NCI-H146 (cell line): Measurements from ENCODE around the gene TFR2.

ENCODE experiments used
- DNase-seq: peaks from one replicate; lab custom pipeline; 2025; lab: John Stamatoyannopoulos, UW

Gene TFR2

DNA sequence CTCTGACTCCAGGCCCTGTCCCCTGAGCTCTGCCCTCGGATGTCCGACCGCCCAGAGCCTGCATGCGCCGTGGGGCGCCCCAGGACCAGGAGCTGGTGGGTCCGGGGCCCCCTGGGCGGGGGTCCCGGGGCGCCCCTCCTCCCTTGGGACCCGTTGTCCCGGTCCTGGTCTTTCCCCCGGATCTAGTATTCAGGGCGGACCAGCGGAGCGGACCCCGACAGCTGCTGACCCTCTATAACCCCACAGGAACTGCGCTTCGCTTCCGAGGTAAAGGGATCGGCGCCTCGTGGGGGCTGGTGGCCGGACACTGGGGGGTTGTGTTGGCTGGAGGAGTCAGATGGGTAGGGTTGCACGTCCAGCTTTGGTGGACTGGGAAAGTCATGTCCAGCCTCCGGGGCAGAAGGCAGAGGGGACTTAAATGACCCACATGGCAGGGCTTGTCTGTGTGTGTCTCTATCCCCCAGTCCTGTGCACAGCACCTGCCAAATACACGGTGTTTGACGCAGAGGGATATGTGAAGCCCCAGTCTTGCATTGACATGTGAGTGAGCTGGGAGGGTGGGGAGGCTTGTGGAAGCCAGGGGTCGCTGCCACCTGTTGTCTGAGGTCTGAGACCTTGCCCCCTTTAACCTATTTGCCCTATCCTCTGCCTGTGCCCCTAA lies 28.5 kb downstream of the TFR2 start:
- no peak for DNase-seq

DNA sequence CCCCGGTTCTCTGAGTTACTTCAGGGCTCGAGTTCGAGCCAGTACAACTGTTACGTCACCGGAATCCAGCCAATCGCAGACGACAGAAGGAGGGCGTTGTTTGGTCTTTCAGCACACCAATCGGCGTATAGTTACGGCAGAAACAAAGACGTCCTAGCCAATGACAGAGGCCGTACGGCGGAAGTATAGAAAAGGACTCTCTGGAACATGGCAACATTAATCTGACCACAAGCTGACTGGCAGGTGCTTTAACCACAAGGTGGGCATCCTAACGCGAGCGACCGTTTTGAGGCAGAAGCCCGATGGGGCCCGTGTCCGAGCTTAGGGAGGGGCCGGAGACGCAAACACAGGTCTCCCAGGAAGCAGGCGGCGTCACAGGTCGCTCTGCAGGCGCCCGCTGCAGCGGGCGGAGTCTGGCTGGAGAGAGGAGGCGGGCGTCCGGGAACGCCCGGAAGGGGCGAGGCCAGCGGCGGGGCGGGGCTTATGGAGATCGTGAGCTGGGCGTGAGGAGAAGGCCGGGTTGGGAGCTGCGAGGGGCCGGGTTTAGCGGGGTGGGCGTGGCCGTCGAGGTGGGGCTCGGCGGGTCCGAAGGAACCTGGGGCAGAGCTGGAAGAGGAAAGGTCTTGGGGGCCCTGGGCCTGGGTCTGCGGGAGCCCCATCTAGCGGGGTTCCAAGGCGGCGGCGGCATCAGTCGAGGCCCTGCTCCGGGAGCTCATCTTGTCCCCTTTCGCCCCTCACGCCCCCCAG lies 29.2 kb downstream of the TFR2 start, which contains the start of gene MOSPD3:
TSS of gene MOSPD3 (plus strand) at position 558 of the 747 bp plus-strand sequence. CDS start 252 bp downstream, outside the sequence.
- DNase-seq, result peak; percentile 99

DNA sequence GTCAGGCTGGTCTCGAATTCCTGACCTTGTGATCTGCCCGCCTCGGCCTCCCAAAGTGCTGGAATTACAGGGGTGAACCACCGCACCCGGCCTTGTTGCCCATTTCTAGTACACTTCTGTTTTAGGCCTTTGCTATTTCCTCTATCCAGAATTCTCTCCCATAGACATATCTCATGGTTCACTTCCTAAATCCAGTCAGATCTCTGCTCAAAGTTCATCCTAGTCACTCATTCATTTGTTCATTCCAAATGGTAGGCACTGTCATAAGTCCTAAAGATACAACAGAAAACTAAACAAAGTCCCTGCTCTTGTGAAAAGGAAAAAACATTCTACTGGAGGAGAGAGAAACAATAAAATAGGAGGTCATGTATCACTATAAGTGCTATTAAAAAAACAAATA lies 31.4 kb downstream of the TFR2 start:
- no peak for DNase-seq

DNA sequence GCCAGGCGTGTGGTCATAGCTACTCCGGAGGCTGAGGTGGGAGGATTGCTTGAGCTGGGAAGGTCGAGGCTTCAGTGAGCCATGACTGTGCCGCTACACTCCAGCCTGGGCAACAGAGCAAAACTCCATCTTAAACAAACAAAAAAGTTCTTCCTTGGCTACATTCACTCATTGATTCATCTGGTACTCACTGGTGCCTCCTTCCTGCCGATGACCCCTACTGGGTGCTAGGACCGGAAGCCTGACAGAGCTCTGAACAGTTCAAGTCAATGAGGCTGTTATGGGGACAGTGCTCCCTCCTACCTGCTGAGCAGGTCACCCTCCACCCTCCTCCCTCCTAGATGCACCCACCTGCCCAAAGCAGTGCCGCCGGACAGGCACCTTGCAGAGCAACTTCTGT lies 34.2 kb downstream of the TFR2 start:
- no peak for DNase-seq

DNA sequence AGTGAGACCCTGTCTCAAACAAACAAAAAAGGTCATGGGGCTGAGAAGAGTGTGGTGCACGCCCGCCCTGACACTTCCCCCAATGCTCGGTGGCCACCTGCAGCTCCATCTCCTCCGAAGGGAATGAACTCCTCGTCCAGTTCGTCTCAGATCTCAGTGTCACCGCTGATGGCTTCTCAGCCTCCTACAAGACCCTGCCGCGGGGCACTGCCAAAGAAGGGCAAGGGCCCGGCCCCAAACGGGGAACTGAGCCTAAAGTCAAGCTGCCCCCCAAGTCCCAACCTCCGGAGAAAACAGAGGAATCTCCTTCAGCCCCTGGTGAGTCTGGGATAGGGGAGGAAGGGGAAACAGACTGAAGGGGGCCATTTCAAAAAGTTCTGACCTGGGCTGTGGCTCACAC lies 35.0 kb downstream of the TFR2 start:
- DNase-seq, result no peak

DNA sequence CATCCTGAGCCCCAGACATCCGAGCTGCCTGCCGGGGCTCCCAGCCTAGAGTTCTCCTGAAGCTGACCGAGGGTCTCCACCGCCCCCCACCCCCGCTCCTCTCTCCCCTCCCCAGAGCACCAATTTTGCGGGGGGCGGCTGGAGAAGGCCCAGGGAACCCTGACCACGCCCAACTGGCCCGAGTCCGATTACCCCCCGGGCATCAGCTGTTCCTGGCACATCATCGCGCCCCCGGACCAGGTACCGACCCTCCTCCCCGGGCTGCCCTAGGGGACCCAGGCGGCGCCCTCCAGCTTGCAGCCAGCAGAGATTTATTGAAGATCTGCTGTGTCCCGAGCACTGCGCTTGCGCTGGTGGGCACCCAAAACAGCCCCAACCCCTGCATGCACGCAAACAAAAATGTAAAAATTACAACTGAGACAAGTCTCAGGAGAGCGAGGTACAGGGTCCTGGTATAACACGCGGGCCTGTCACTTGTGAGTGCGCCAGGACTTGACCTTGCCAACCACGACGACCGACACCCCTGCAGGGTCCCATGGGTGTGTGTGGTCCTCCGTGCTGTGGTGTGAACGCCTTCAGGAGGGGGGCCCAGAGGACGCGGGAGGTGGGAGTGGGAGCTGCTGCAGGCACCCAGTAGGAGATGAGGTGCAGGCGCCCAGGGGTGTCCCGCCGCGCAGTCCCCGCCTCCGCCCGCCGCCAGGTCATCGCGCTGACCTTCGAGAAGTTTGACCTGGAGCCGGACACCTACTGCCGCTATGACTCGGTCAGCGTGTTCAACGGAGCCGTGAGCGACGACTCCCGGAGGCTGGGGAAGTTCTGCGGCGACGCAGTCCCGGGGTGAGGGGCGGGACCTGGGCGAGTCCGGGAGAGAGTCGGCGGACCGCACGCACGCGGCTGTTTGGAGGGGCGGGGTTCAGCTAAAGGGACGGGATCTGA lies 36.1 kb downstream of the TFR2 start:
- peak; percentile 16 for DNase-seq

DNA sequence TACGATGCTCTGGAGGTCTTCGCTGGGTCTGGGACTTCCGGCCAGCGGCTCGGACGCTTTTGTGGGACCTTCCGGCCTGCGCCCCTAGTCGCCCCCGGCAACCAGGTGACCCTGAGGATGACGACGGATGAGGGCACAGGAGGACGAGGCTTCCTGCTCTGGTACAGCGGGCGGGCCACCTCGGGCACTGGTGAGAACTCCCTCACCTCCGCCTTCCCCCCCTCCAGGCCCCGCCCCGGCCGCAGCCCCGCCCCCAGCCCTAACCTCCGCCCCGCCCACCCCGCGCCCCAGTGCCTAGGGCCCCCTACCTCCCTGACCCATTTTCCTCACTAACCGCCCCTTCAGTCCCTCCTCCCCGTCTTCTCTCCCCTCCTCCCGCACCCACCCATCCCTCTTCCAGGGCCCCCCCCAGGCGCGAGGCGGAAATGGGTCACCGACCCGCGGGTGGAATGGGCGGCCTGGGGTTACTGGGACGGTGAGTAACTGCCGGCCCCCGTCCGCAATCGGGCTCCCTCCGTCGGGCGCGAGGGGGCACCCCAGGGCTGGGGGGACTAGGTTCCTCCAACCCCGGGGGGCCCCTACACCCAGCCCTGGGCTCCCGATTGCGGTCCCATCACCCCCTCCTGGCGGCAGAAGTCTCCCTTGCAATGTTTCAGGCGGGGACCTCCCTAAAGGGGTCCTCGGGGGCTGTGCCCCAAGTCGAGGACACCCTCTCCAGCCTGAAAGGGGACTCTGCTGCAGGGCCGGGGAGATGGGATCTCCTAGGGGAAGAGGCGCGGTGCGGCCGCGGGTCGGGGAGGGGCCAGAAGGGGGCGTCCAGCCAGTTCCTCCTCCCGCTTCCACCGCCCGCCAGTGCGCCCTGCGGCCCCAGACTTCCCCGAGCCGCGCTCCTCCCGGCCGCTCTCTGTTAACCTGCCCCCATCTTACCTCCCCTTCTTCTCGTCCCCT lies 37.0 kb downstream of the TFR2 start:
- peak; percentile 69 for DNase-seq

DNA sequence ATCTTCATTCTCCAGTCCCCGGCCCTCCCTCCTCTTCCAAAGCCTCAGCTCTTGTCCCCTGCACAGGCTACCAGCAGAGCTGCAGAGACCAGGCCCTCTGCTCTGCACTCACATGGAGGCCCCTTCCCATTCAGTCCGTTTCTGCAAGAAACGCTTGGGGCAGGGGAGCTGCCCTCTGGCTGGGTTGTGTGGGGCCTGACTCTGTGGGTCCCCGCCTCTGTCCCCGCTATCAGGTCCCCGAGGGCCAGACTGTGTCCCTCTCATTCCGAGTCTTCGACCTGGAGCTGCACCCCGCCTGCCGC lies 37.7 kb downstream of the TFR2 start:
- DNase-seq, result peak; percentile 43

DNA sequence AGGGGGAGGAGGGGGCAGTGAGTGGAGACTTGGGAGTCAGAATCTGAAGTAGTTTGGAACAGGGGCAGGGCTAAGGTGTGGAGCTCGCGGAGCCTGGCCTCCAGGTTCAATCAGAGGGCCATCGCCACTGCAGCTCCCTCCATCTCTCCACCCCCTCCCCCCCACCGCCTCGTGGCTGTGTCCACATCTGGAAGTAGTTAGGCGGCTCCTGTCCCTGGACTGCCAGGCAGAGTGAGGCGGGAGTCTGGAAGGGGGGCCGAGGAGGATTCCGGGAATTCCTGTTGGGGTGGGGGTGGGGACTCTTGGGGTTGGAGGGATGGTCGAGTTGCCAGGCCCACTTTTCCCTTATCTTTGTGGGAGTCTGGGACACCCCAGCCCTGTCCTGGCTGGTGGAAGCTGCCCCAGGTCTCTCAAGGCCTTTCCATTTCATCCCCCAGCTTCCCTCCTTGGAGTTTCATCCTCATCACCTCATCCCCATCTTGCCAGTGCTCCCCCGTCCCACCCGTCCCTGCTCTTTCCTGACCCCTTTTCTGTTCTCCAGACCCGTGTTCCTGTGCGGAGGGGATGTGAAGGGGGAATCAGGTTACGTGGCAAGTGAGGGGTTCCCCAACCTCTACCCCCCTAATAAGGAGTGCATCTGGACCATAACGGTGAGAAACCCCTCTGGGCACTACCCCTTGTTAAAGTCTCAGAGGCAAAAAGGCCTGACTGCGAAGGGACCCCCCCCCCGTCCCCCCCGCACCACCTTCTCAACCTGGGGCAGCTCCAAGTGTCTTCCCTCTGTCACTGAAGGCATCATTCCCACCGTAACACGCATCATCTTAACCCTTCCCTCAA lies 38.2 kb downstream of the TFR2 start:
- no peak for DNase-seq

DNA sequence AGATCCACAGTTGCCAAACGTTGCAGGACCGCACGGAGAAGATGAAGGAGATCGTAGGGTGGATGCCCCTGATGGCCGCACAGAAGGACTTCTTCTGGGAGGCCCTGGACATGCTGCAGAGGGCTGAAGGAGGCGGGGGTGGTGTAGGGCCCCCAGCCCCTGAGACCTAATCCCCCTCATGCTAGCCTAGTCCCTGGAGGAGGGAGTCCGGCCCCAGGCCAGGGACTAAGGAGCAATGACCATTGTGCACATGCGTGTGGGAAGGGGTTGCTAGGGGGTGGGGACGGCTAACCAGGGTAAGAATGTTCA lies 40.7 kb downstream of the TFR2 start:
- DNase-seq, result no peak

DNA sequence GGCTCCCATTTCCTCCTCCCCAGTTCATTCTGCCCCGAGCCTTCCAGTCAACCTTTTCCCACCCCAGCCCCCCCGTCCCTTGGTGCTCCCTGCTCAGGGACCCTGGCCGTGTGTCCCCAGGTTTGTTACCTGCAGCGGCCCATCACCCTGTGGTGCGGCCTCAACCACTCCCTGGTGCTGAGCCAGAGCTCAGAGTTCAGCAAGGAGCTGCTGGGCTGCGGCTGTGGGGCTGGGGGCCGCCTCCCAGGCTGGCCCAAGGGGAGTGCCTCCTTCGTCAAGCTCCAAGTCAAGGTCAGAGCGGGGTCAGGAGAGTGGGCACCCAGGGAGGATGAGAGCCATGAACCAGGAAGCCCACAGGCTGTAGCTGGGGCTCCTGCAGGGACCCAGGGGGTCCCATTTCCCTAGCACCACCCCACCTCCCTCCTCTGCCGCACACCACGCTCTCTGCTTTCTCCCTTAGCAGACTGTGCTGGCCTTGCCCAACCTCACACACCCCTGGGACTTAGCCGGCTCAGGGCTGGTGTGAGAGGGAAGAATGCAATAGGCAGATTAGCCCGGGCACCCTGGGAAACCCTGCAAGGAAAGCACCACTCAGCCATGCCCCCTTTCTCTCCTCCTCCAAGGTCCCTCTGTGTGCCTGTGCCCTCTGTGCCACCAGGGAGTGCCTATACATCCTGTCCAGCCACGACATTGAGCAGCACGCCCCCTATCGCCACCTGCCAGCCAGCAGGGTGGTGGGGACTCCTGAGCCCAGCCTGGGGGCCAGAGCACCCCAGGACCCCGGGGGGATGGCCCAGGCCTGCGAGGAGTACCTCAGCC lies 41.2 kb downstream of the TFR2 start:
- no peak for DNase-seq

DNA sequence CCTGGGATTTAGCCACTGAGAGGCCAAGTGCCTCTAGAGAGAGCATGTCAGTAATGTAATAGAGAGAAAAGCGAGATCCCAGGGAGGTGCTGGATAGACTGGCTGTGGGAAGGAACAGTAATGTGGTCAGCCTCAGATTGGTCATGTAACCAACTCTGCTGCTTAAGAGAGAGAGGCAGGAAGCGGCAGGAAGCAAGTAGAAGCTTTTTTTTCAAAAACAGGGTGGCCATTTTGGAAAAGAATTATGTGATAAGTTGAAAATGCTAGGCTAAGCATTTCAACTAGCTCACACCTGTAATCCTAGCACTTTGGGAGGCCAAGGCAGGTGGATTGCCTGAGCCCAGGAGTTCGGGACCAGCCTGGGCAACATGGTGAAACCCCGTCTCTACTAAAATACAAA lies 42.9 kb downstream of the TFR2 start:
- DNase-seq, result no peak

DNA sequence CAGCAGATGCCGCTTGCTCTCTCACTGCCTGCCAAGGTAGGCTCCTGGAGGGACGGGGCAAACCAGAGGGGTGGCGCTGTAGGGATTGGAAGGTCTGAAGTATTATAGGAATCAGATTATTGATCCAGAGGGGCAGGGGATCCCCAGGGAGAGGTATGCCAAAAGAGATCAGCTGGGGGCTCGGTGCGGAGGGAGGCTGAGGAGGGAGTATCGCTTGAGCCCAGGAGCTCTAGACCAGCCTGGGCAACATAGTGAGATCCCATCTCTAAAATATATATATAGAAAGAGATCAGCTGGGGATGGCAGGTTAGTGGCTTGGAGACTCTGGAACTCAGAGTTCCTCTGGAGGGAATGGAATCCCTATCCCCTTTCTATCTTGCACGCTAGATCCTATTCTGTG lies 46.2 kb downstream of the TFR2 start:
- no peak for DNase-seq

DNA sequence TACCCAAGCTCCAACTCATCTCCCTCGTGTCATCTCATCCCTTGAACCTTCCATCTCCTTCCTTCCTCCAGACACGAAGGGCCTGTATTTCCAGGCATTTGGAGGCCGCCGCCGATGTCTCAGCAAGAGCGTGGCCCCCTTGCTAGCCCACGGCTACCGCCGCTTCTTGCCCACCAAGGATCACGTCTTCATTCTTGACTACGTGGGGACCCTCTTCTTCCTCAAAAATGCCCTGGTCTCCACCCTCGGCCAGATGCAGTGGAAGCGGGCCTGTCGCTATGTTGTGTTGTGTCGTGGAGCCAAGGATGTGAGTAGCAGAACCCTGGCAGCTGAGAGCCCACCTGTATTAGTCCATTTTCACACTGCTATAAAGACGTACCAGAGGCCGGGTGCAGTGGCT lies 49.8 kb downstream of the TFR2 start:
- DNase-seq, result no peak

DNA sequence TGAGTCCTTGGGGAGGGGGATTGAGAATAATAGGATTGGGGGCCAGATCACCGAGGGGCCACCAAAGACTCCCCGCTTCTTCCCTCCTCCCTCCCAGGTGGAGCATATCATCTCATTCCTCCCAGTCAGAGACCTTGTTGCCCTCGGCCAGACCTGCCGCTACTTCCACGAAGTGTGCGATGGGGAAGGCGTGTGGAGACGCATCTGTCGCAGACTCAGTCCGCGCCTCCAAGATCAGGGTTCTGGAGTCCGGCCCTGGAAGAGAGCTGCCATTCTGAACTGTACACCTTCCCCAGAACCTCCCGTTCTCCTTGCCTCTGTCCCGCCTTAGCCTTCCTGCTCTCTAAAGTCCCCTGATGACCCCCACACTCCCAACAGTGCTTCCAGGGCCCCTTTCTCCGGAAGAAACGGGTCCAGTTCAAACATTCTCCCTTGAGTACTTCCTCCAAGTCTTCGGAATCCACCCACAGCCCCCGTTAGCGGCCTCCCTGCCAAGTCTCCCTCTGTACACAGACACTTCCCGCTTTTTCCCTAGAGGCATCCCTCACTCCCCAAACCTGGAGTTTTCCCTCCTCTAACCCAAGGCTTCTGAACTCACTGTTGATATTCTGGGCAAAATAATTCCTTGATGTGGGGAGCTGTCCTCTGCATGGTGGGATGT lies 51.1 kb downstream of the TFR2 start:
- no peak for DNase-seq

DNA sequence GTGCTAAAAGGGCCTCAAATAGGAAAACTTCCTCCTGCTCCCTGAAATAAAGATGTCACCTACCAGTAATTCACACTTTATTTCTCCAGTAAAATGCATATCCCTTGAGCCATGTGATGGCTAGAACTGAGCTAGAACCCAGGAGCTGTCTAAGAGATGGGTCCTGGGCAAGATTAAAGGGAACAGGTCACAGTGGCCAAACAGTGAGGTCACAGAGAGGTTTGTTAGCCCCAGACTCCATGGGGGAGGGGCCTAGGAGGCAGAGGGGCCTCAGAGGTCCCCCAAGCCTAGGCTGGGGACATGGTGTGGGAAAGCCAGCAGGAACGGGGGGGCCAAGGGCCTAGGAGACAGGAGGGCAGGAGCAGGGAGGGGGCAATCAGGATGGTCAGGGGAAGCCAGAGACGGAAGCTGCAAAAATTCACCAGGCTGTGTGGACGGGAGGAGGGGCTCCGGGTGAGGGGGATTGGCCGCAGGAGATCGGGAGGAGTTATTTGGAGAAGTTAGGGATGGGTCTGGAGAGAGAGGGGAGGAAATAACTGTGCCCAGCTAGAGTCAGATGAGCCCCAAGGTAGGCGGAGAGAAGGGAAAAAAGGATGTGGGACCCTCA lies 51.9 kb downstream of the TFR2 start:
- no peak for DNase-seq

DNA sequence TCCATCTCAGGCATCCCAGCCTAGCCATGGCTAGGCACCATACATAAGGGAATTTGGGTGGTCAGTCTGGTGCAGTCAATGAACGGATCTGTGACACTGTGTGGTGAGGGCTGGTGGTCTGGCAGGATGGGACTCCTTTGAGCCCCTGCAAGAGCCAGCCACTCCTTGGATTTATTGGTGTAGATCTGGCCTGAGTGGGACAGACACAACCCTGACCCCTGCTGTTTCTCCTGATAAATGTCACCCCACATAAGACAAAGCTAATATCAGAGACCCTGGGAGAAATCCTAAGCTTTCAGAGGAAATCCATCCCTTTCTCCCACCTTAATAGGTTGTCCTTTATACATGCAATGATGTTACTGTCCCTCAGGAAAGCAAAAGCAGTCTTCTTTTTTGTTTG lies 52.9 kb downstream of the TFR2 start:
- DNase-seq, result no peak

DNA sequence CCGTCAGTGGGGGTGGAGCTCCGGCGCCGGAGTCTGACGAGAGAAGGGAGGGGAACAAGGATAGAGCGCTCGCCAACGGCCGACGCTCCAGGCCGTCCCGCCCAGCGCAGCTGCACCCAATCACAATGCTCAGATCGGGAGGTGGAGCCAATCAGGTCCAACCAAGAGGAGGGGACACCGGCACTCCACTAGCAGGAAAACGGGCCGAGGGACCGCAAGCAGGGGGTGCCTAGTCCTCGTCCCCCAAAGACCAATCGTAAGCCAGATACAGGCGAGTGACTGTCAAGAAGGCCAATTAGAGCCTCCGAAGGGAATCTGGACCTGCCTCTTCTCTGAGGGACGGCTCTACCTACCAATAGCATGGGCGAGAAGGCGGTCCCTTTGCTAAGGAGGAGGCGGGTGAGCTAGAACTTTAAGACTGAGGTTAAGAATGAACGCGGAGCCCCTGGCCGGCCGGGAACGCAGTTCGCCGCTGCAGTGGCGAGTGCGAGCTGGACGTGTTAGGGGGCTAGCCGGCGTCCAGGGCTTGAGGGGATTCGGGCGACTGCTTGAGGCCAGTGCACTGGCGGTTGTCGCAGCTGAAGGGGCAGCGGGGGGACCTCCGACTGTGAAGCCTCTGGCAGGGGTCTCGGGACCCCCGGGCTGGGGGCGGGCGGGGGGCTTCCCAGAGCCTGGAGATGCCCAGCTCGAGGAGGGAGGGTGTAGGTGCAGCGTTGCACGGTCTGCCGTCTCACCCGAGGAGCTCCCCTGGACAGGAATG lies 54.9 kb downstream of the TFR2 start, which contains the start of gene FBXO24:
TSS of gene FBXO24 (plus strand) at position 63 of the 760 bp plus-strand sequence. CDS start at position 361, 298 bp downstream.
- peak; percentile 100 for DNase-seq
